ENCODE measurements around the gene ATP10A. TPM values are rescaled to one million over a fixed set of nuclear protein-coding genes. Genes with fewer than 3 reads are reported as not detected.

ATP10A gene
- polyA plus RNA-seq, 3 donors, result 0.71 to 3.9 (median 0.92) TPM

DNA sequence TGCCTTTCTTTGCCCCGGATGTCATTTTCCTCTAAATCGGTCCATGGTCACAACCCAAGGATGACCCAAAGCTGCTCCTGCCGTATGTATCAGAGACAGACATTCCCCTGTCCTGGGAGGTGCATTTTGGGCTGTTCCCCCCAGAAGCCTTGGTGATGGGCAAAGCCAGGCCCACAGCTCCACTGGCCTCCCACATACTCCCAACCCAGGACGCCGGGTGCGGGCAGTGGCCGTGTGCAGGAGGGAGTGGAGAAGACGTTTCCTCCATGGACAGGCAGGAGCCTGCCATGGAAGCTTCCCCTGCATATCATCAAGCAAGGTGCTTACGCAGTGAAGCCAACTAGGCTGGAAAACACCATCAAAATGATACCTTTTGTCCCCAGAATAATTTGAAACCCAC lies 175.0 kb downstream of the ATP10A start:
- Histone ChIP-seq H3K4me1 (ENCODE audit: control insufficient read depth in 1 of 2, insufficient read depth in 2 of 2, low read length in 2 of 2) (no peaks in the 10 kb centered on the region), H3K27ac (ENCODE audit: low read depth in 1 of 2, low read length in 2 of 2) (no peak overlapping the region), H3K36me3 (replicated peaks in 1 of 2; ENCODE audit: control insufficient read depth in 1 of 2, insufficient read depth in 2 of 2, low read length in 2 of 2) (peaks cover 0 to 6% of the 10 kb centered on the region in 2 donors), H4K20me1 (ENCODE audit: insufficient read depth, low read length) (no peaks in the 10 kb centered on the region), H3K79me2 (ENCODE audit: insufficient read depth, low read length) (no peaks in the 10 kb centered on the region), H3K27me3 (ENCODE audit: control insufficient read depth in 2 of 2, insufficient read depth in 2 of 2, low read length in 2 of 2) (no peaks in the 10 kb centered on the region), H3K9ac (ENCODE audit: insufficient read depth, low read length, poor library complexity, severe bottlenecking) (no peak overlapping the region), H3K4me3 (replicated peaks in 1 of 3; ENCODE audit: low read depth in 2 of 3, low read length in 3 of 3) (no peak overlapping the region), H2AFZ (ENCODE audit: insufficient read depth, low read depth, low read length, poor library complexity, severe bottlenecking) (no peak overlapping the region), H3K9me3 (replicated peaks in 1 of 2; ENCODE audit: control insufficient read depth in 1 of 2, insufficient read depth in 1 of 2, low read length in 2 of 2) (peaks cover 0 to 7% of the 10 kb centered on the region in 2 donors), H3K4me2 (replicated peaks; ENCODE audit: extremely low read depth, low read length, poor library complexity, severe bottlenecking) (no peak overlapping the region)
- TF ChIP-seq, protein P1, sequence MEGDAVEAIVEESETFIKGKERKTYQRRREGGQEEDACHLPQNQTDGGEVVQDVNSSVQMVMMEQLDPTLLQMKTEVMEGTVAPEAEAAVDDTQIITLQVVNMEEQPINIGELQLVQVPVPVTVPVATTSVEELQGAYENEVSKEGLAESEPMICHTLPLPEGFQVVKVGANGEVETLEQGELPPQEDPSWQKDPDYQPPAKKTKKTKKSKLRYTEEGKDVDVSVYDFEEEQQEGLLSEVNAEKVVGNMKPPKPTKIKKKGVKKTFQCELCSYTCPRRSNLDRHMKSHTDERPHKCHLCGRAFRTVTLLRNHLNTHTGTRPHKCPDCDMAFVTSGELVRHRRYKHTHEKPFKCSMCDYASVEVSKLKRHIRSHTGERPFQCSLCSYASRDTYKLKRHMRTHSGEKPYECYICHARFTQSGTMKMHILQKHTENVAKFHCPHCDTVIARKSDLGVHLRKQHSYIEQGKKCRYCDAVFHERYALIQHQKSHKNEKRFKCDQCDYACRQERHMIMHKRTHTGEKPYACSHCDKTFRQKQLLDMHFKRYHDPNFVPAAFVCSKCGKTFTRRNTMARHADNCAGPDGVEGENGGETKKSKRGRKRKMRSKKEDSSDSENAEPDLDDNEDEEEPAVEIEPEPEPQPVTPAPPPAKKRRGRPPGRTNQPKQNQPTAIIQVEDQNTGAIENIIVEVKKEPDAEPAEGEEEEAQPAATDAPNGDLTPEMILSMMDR (IDR thresholded peaks at IDR 0.05), result no peak
- H3K4me1 Mint-ChIP-seq, result no peaks in the 10 kb centered on the region
- no peak overlapping the region for H3K27ac Mint-ChIP-seq
- H3K9me3 Mint-ChIP-seq, result peaks cover 2 to 13% (median 9%) of the 10 kb centered on the region in 7 donors
- no peak overlapping the region for H3K4me3 Mint-ChIP-seq
- intact Hi-C loops (cut with micrococcal nuclease), result no loop called here
- no peak for DNase-seq
- peaks cover under 1 to 14% of the 10 kb centered on the region in 2 donors for H3K36me3 Mint-ChIP-seq
- no peaks in the 10 kb centered on the region for H3K27me3 Mint-ChIP-seq (ENCODE audit: low read depth in 3 of 3)
- 97% methylated on average over 3 of the region's 9 CpGs for WGBS (ENCODE audit: insufficient coverage)

DNA sequence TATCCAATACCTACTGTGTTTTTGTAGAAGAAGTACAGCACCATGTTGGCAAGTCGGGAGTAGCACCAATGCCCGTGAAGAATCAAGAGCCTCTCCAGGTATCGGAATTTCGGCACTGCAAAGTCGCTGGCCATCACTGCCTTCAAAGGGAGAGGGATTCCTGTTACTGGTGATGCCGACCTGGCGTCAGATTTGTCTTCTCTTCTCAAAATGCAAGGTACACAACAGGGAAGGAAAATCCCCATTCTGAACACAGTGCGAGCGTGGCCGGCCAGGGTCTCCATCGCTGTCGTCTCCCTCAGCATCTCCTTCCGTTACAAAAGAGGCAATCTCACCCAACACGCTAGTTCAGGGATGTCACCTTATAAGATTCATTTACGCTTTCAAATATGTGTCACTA lies 175.4 kb downstream of the ATP10A start:
- H3K9me3 Mint-ChIP-seq, result peaks cover 4 to 13% (median 9%) of the 10 kb centered on the region in 7 donors
- H3K4me2 ChIP-seq (replicated peaks; ENCODE audit: extremely low read depth, low read length, poor library complexity, severe bottlenecking), result no peak overlapping the region
- no peaks in the 10 kb centered on the region for H3K79me2 ChIP-seq (ENCODE audit: insufficient read depth, low read length)
- no peaks in the 10 kb centered on the region for H3K27me3 Mint-ChIP-seq (ENCODE audit: low read depth in 3 of 3)
- H4K20me1 ChIP-seq (ENCODE audit: insufficient read depth, low read length), result no peaks in the 10 kb centered on the region
- H2AFZ ChIP-seq (ENCODE audit: insufficient read depth, low read depth, low read length, poor library complexity, severe bottlenecking), result no peak overlapping the region
- H3K4me3 Mint-ChIP-seq, result no peak overlapping the region
- H3K27ac Mint-ChIP-seq, result no peak overlapping the region
- TF ChIP-seq, protein P1 (IDR thresholded peaks at IDR 0.05), result no peak
- no peak overlapping the region for H3K4me3 ChIP-seq (replicated peaks in 1 of 3; ENCODE audit: low read depth in 2 of 3, low read length in 3 of 3)
- intact Hi-C loops (cut with micrococcal nuclease), result no loop called here
- DNase-seq, result no peak
- peaks cover 0 to 7% of the 10 kb centered on the region in 2 donors for H3K9me3 ChIP-seq (replicated peaks in 1 of 2; ENCODE audit: control insufficient read depth in 1 of 2, insufficient read depth in 1 of 2, low read length in 2 of 2)
- no peaks in the 10 kb centered on the region for H3K4me1 ChIP-seq (ENCODE audit: control insufficient read depth in 1 of 2, insufficient read depth in 2 of 2, low read length in 2 of 2)
- H3K27me3 ChIP-seq (ENCODE audit: control insufficient read depth in 2 of 2, insufficient read depth in 2 of 2, low read length in 2 of 2), result no peaks in the 10 kb centered on the region
- peaks cover 3 to 17% of the 10 kb centered on the region in 2 donors for H3K36me3 Mint-ChIP-seq
- no peak overlapping the region for H3K27ac ChIP-seq (ENCODE audit: low read depth in 1 of 2, low read length in 2 of 2)
- WGBS (ENCODE audit: insufficient coverage), result 95% methylated on average over 10 of the region's 15 CpGs
- no peaks in the 10 kb centered on the region for H3K4me1 Mint-ChIP-seq
- no peak overlapping the region for H3K9ac ChIP-seq (ENCODE audit: insufficient read depth, low read length, poor library complexity, severe bottlenecking)
- peaks cover 0 to 10% of the 10 kb centered on the region in 2 donors for H3K36me3 ChIP-seq (replicated peaks in 1 of 2; ENCODE audit: control insufficient read depth in 1 of 2, insufficient read depth in 2 of 2, low read length in 2 of 2)

Data from CD14-positive monocyte (primary cell).